H7 (cell line): ENCODE results near the gene RBPJL. TPM values are rescaled to one million over a fixed set of nuclear protein-coding genes. Genes with fewer than 3 reads are reported as not detected.

Source experiments
- DNase-seq: peaks from one replicate; pipeline ENCODE4 v3.0.0; 2012
- H3K27me3 ChIP-seq: 2 replicates; pipeline ENCODE4 v1.6.0; 2011; ENCODE audit warnings: mild to moderate bottlenecking, low read length; ENCODE audit not compliant: control insufficient read depth, insufficient read depth
- H3K36me3 ChIP-seq: replicated peaks from 2 replicates; pipeline ENCODE4 v1.5.1; 2011; ENCODE audit warnings: low read length; ENCODE audit not compliant: control insufficient read depth, insufficient read depth
- H3K4me3 ChIP-seq: 2 replicates; pipeline ENCODE4 v1.5.1; 2011; ENCODE audit warnings: low read depth, mild to moderate bottlenecking, control low read depth, low read length, moderate library complexity; ENCODE audit not compliant: insufficient read depth
- total RNA-seq: library from RNA; depleted of rRNA; stranded (reverse); fragments of >200 nt; shearing (Covaris generic); gene quantifications from 2 replicates; pipeline ENCODE4 v1.2.3, GENCODE V29; 2014

RBPJL gene
- total RNA-seq, 1 experiment from 2014 or later, result not detected

DNA sequence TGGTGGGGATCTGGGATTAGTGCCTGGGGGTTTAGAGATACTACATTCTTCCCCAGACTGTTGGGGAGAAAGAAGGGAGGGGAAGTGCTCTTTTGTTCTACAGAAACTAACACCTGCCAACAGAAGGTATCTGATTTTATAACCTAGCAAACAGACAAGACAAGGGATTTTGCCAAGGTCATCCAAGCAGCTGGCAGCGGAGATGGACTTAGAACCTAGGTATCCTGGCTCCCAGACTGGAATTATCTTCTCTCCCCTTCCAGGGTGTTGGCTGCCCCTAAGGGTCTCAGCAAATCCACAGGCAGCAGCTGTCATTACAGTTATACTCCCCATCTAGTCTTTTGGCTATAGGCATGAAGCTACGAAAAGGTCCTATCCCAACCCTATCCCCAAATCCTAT is 33.2 kb downstream of the RBPJL start:
- Histone ChIP-seq H3K27me3 (no peaks in the 10 kb centered on the region), H3K36me3 (peaks cover 2% of the 10 kb centered on the region; the same call in 1 of the 2 replicates), H3K4me3 (no peak overlapping the region)
- no peak for DNase-seq

- DNase-seq, result no peak
- H3K36me3 ChIP-seq, result peaks cover 2% of the 10 kb centered on the region; the same call in 1 of the 2 replicates
- H3K27me3 ChIP-seq, result no peaks in the 10 kb centered on the region
- H3K4me3 ChIP-seq, result no peak overlapping the region
Measured at GRCh38 chr20:45340236-45340847, 33.7 kb downstream of the RBPJL start.

- Histone ChIP-seq H3K27me3 (no peaks in the 10 kb centered on the region), H3K36me3 (no peaks in the 10 kb centered on the region; the same call in 1 of the 2 replicates), H3K4me3 (no peak overlapping the region)
- peak; percentile 72 for DNase-seq
Measured at GRCh38 chr20:45340951-45341350, 34.3 kb downstream of the RBPJL start.

DNA sequence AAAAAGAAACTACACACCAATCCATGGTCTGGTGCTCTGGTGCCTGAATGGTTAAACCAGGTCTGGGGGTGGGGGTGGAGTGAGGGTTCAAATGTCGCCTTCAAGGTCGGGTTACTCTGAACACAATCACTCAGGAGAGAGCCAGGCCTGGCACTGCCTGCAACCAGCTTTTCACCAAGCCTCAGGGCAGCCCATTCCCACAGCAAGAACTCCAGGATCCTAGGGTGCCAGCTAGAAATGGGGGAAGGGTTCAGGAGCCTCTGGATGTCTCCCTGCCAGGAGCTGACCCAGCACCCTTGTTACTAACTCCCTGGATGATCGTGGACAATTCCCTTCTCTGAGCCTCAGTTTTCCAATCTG is 34.9 kb downstream of the RBPJL start:
- no peaks in the 10 kb centered on the region; the same call in 1 of the 2 replicates for H3K36me3 ChIP-seq
- no peak for DNase-seq
- no peaks in the 10 kb centered on the region for H3K27me3 ChIP-seq
- peak overlapping the region; percentile 2; the same call in 1 of the 2 replicates for H3K4me3 ChIP-seq

GRCh38 chr20:45341939-45342854 is 35.6 kb downstream of the RBPJL start:
- H3K4me3 ChIP-seq, result peak overlapping the region; percentile 0; the same call in 1 of the 2 replicates
- DNase-seq, result peak; percentile 91
- no peaks in the 10 kb centered on the region for H3K27me3 ChIP-seq
- no peaks in the 10 kb centered on the region; the same call in 1 of the 2 replicates for H3K36me3 ChIP-seq

GRCh38 chr20:45342855-45343531 is 36.4 kb downstream of the RBPJL start:
- no peak overlapping the region for H3K4me3 ChIP-seq
- H3K36me3 ChIP-seq, result no peaks in the 10 kb centered on the region; the same call in 1 of the 2 replicates
- DNase-seq, result no peak
- H3K27me3 ChIP-seq, result no peaks in the 10 kb centered on the region

DNA sequence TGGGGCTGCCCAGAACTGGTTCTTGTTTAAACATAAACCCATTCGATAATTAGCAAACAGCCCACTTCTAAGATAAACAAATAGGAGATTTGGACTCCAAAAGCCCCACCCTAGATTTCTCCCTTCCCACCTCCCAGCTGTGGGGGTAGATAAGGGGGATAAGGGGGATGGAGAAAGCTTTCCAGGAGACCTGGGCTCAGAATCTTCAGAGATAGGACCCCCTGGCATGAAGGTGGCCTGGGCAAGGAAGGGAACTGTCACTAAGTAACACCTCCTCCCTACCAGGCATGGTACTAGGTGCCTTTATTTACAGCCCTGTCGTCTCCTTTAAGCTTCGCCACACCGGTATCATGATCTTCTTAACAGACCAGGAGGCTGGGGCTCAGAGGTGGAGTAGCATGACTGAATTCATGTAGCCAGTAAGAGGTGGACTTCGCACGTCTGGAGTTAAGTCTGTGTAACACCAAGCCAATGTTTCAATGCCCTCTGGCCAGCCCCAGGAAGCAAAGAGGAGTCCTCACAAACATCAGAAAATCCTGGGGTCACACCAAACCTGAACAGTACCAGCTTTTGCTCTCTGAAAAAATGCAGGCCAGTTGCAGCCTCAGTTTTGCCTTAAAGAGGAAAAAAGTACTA is 37.0 kb downstream of the RBPJL start:
- DNase-seq, result no peak
- Histone ChIP-seq H3K36me3 (no peaks in the 10 kb centered on the region; the same call in 1 of the 2 replicates), H3K4me3 (no peak overlapping the region), H3K27me3 (no peaks in the 10 kb centered on the region)

DNA sequence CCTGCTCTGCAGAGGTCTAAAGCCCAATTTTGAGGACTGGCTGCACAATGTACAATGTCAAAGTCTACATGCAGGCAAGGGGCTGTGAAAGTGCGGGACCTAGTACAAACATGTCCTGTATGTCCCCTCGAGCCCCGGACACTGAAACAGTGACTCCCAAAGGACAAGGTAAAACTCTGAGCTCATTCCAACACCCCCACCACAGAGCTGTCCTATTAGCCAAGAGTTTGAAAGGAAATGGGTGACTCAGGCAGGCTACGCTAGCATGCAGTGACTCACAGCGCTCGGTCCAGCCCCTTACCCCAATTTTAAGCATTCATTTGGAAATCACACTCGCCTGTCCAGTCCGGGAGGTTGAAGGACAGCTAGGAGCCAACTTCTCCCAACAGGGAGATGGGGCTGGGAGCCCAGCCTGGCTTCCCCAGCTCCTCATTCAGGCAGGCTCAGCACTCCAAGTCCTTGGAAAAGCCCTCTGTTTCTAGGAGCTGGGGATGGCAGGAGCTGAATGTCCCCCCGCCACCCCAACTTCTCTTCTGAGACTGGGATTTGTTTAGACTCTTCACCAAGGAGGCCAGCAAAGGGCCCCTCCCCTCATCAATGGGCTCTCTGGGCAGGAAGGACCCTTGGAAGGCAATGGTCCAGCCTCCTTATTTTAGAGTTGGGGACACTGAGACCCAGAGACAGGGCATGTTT is 37.7 kb downstream of the RBPJL start:
- H3K36me3 ChIP-seq, result no peaks in the 10 kb centered on the region; the same call in 1 of the 2 replicates
- DNase-seq, result no peak
- H3K4me3 ChIP-seq, result no peak overlapping the region
- no peaks in the 10 kb centered on the region for H3K27me3 ChIP-seq

DNA sequence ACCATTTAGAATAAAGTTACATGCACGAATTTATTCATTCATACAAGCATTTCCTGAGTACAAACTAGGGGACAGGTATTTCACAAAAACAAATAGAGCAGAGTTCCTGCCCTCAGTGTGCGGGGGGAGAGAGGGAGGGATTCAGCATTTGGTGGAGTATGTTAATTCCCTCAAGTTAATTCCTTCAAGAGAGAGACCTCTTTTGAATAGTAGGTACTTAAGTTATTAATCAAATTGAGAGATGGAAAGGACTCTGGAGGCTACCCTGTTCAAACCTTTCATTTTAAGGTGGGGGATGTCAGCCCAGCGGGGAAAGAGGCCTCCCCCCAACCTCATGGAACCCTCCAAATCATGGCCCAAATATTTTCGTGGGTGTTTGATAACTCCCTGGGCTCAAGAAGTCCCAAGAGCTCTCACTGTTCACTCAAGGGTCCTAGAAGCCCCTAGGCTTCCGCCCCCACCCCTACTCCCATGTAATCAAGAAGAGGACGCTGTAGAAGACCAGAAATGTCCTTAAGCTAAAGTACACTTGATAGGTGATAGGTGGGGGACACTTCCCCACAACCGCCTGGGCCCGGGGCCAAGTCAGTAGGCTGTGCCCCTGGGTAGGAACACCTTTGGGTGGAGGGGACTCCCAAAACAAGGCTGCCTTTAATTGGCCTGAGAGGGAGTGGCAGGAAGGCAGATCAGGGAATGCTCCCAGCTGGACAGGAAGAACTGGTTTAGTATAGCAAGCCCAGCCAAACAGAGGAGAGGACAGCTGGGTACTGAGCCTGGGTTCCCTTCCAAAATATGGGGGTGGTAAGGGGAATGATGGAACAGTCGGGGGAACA is 38.7 kb downstream of the RBPJL start:
- H3K27me3 ChIP-seq, result no peaks in the 10 kb centered on the region
- peak overlapping the region; percentile 3; the same call in 1 of the 2 replicates for H3K4me3 ChIP-seq
- DNase-seq, result no peak
- no peaks in the 10 kb centered on the region for H3K36me3 ChIP-seq

DNA sequence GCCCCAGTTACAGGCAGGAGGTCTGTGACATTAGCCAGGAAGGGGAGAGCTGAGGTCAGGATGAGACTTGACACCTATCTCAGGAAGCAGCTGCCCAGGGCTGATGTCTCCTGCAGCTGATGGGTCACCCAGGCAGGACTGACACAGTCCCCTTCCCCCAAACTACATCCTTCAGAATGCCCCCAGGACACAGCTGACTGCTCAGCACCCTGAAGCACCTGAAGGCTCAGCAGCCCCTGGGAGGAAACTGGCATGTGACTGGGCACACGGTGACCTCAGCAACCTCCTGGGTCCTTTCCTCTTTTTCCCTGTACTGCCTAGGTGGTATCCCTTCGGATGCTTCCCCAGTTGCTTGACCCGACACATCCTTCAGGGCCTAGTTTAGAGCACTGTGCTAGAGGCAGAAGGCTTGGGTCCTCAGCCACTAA is 39.7 kb downstream of the RBPJL start:
- H3K4me3 ChIP-seq, result no peak overlapping the region; the same call in 1 of the 2 replicates

DNA sequence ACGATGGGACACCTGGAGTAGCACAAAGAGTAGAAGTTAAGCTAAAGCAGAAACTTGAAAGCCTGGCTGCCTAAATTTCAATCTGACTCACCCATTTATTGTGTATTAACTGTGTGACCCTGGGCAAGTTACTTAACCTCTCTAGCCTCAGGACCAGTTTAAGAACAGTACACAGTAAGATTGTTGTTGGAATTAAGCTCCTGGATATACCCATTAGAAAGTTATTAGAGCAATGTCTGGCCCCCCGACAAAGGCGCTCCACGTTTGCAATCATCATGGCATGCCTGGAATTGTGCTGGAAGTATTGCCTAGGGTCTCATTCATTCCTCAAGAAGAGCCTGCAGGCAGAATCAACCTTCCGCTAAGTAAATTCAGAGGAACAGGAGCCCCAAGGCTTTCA is 40.2 kb downstream of the RBPJL start:
- no peak for DNase-seq
- H3K4me3 ChIP-seq, result peak overlapping the region; percentile 68; the same call in 1 of the 2 replicates
- no peaks in the 10 kb centered on the region for H3K36me3 ChIP-seq
- no peaks in the 10 kb centered on the region for H3K27me3 ChIP-seq

More for the DNA sequence above, 39.7 kb downstream of the RBPJL start:
- no peak for DNase-seq
- H3K36me3 ChIP-seq, result no peaks in the 10 kb centered on the region
- no peaks in the 10 kb centered on the region for H3K27me3 ChIP-seq

DNA sequence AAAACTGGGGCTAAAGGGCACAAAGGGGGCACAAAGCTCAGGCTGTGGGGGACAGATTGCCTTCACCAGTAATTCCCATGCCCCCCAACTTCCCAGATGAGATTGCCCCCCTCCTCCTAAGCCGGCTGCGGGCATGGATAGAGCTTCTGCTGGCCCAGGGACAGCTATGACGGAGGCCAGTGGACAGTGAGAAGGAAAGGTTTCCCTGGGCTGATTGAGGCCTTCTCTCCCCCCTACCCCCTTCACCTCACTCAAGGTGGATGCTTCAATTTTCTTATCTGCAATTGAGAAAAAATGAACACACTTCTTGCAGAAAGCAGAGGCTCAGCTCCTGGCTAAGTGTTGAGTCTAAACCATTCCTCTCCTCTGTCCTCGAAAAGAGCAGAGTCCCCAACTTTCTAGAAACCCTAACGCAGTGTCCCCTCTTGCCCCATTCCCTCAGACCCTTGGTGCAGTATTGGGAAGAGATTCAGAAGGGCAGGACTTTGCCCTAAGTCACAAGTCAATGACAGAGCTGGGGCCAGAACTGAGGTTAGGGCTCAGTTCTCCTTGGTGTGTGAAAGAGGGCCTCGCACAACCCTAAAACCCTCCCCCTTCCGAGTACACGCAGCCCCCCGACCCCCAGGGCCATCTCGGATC is 40.8 kb downstream of the RBPJL start:
- no peaks in the 10 kb centered on the region for H3K36me3 ChIP-seq
- peak overlapping the region; percentile 68 for H3K4me3 ChIP-seq
- DNase-seq, result no peak
- H3K27me3 ChIP-seq, result no peaks in the 10 kb centered on the region
